MCF 10A (cell line): Measurements from ENCODE around the gene MTFR1L. TPM values are rescaled to one million over a fixed set of nuclear protein-coding genes. Genes with fewer than 3 reads are reported as not detected.

Source experiments
- BruUV-seq: library from RNA; stranded (reverse); fragments of 400-500 nt; replicated peaks from 2 replicates; lab custom pipeline; 2021; lab: Mats Ljungman, UMichigan
- CTCF ChIA-PET: fragments of 300-600 bp; sonication (Branson Sonifier 250); formaldehyde crosslinking; extraction: SDS; loops from one replicate; lab custom pipeline; 2021; ENCODE audit warnings: antibody characterized with exemption, inconsistent platforms; lab: Yijun Ruan, JAX
- POLR2A ChIA-PET: fragments of 300-600, 350-650 bp; sonication (Branson Sonifier 250); formaldehyde crosslinking; extraction: SDS; loops from one replicate; lab custom pipeline; 2020; ENCODE audit warnings: antibody characterized with exemption, inconsistent platforms; lab: Yijun Ruan, JAX
- DNase-seq: peaks from one replicate; pipeline ENCODE4 v3.0.0-alpha.2; 2018; ENCODE audit not compliant: unreplicated experiment
- H3K27ac Mint-ChIP-seq: one replicate; pipeline ENCODE4 v1.8.0; 2022; ENCODE audit warnings: mild to moderate bottlenecking, low read depth, mixed read lengths; ENCODE audit not compliant: unreplicated experiment
- H3K27me3 Mint-ChIP-seq: one replicate; pipeline ENCODE4 v1.8.0; 2022; ENCODE audit warnings: mixed read lengths; ENCODE audit not compliant: insufficient read depth, unreplicated experiment
- H3K36me3 Mint-ChIP-seq: one replicate; pipeline ENCODE4 v1.8.0; 2022; ENCODE audit warnings: mild to moderate bottlenecking, moderate library complexity, mixed read lengths; ENCODE audit not compliant: insufficient read depth, unreplicated experiment
- H3K4me1 Mint-ChIP-seq: one replicate; pipeline ENCODE4 v1.8.0; 2022; ENCODE audit warnings: mixed read lengths; ENCODE audit not compliant: insufficient read depth, unreplicated experiment
- H3K4me3 Mint-ChIP-seq: one replicate; pipeline ENCODE4 v1.8.0; 2022; ENCODE audit warnings: mild to moderate bottlenecking, moderate library complexity, mixed read lengths; ENCODE audit not compliant: unreplicated experiment
- H3K9me3 Mint-ChIP-seq: one replicate; pipeline ENCODE4 v1.8.0; 2022; ENCODE audit warnings: mixed read lengths; ENCODE audit not compliant: unreplicated experiment
- CTCF ChIP-seq: fragments of 200-600 bp; IDR thresholded peaks from one replicate; pipeline ENCODE4 v1.8.0; 2022; ENCODE audit warnings: antibody characterized with exemption, mild to moderate bottlenecking; ENCODE audit not compliant: unreplicated experiment
- intact Hi-C: fragments of 100-400 bp; cut with micrococcal nuclease; formaldehyde crosslinking; loops from 2 replicates; pipeline ENCODE4 v1.14.1; 2022
- total RNA-seq: library from RNA; stranded (reverse); gene quantifications from 2 replicates; pipeline ENCODE4 v1.2.3, GENCODE V29; 2022

MTFR1L gene
- total RNA-seq, 1 experiment from 2014 or later = 39.3 TPM

- no peak for TF ChIP-seq CTCF
- peaks cover 23% of the 10 kb centered on the region for H3K4me1 Mint-ChIP-seq
- H3K27me3 Mint-ChIP-seq = no peaks in the 10 kb centered on the region
- no peaks in the 10 kb centered on the region for H3K9me3 Mint-ChIP-seq
- ChIA-PET POLR2A (interaction anchor here (0.7 to 2.8 kb wide), 14 partner anchors 11 to 138 kb away, joined by 3 to 15 read pairs (median 5); partner anchors contain the start of genes MTFR1L, PAFAH2 and PAQR7), CTCF (interaction anchor here (1.1 kb wide), 1 partner anchor 33 kb away, joined by 3 read pairs; no protein-coding TSS in a partner anchor)
- peak within 1 kb of the TSS; percentile 93 for H3K27ac Mint-ChIP-seq
- no TSS peak for BruUV-seq
- DNase-seq = peak; percentile 86
- H3K36me3 Mint-ChIP-seq = no peaks in the 10 kb centered on the region
- intact Hi-C loops = loop anchor here (1.0 to 2.0 kb wide), 2 partner anchors 31 to 38 kb away; no protein-coding TSS in a partner anchor
- H3K4me3 Mint-ChIP-seq = peak within 1 kb of the TSS; percentile 97
These were observed 39.4 kb downstream of the MTFR1L start, which contains the start of gene AUNIP for GRCh38 chr1:25858906-25859789. TSS of gene AUNIP (minus strand) at chr1:25859457. CDS start at chr1:25859357, 100 bp downstream.

GRCh38 chr1:25861316-25862286 lies 41.8 kb downstream of the MTFR1L start:
- BruUV-seq = no TSS peak
- Mint-ChIP-seq H3K9me3 (no peaks in the 10 kb centered on the region), H3K27me3 (no peaks in the 10 kb centered on the region), H3K4me3 (no peak overlapping the region), H3K36me3 (no peaks in the 10 kb centered on the region), H3K27ac (no peak overlapping the region), H3K4me1 (peaks cover 18% of the 10 kb centered on the region)
- TF ChIP-seq CTCF = no peak
- intact Hi-C loops = no loop called here
- ChIA-PET CTCF (interaction anchor here (0.6 to 0.8 kb wide), 3 partner anchors 9 to 314 kb away, joined by 3 to 4 read pairs (median 3); no protein-coding TSS in a partner anchor), POLR2A (interaction anchor here (0.7 to 1.5 kb wide), 3 partner anchors 9 to 317 kb away, joined by 3 to 6 read pairs (median 4); no protein-coding TSS in a partner anchor)
- no peak for DNase-seq

GRCh38 chr1:25862785-25863485 lies 43.2 kb downstream of the MTFR1L start:
- Mint-ChIP-seq H3K4me1 (peaks cover 18% of the 10 kb centered on the region), H3K4me3 (no peak overlapping the region), H3K36me3 (no peaks in the 10 kb centered on the region), H3K27ac (no peak overlapping the region), H3K9me3 (no peaks in the 10 kb centered on the region), H3K27me3 (no peaks in the 10 kb centered on the region)
- ChIA-PET CTCF (interaction anchor here (0.5 to 0.8 kb wide), 3 partner anchors 8 to 87 kb away, joined by 3 to 4 read pairs (median 4); no protein-coding TSS in a partner anchor), POLR2A (interaction anchor here (0.7 to 1.5 kb wide), 3 partner anchors 8 to 316 kb away, joined by 3 to 6 read pairs (median 3); no protein-coding TSS in a partner anchor)
- BruUV-seq = no TSS peak
- TF ChIP-seq CTCF = no peak
- no peak for DNase-seq
- intact Hi-C loops = no loop called here
